GM11168 (cell line): ENCODE measurements around the gene MMS22L.

Experiments
- in situ Hi-C: fragments of 300-500 bp; cut with MboI; formaldehyde crosslinking; loops from one replicate; pipeline ENCODE4 v1.12.0; 2022; ENCODE audit warnings: low sequenced_read_pairs; ENCODE audit not compliant: unreplicated experiment

MMS22L gene

DNA sequence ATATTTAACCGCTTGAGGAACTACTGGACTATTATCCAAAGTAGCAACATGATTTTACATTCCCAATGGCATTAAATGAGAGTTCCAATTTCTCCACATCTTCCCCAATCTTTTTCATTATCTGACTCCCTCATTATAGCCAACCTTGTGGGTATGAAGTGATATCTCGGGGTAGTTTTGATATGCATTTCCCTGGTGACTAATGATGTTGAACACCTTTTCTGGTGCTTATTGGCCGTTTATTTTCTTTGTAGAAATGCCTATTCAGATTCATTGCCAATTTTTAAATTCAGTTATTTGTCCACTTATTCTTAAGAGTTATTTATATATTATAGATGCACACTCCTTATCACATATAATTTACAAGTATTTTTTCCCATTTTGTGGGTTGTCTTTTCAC is 129.0 kb downstream of the MMS22L start:
- in situ Hi-C loops = no loop called here

DNA sequence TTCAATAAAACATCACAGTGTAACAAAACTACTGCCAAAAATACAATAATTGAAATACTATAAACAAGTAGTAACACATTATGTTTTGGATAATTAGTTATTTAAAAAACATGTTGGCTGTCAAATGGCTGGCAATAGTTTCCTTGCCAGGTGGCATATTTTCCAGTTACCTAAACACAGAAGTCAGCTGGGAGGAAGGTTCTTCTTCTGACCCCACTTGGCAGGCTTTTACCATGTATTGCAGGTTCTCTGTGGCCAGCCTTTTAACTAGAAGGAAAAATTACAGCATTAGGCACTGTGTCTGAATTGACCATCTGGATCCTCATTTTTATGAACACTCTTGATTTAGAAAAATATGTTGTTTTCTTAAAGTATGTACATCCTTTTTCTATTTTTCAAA is 131.4 kb downstream of the MMS22L start:
- in situ Hi-C loops = no loop called here

DNA sequence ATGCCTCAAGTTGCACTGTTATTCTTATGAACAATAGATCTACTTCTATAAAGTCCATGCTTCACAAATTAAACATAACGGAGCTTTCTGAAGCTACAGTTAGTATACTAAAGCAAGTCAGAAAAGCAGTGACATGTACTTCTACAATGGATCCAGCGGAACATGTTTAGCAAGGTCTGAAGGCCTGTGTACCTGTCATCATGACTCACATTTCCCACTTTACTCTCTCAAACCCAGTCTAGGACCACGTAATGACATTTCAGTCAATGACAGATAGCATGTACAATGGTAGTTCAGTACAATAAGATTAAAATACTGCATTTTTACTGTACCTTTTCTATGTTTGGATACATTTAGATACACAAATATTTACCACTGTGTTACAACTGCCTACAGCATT is 132.1 kb downstream of the MMS22L start:
- in situ Hi-C loops = no loop called here

DNA sequence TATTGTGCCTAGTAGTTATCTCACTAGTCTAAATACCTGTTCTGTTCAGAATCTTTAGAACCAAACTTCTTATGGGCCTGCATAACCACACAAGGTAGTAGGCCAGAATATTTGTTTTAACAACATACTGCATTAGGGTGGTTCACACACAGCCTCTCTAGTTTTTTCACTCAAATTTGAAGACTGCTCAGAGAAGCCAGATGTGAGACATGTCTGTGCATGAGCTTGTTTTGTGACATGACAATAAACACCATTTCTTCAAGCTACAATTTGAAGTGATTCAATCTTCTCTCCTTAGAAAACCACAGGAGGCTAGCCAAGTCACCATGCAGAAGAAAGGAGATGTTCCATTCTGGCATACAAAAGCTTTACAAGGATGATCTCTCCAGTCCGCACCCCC is 135.6 kb downstream of the MMS22L start:
- in situ Hi-C loops = no loop called here

DNA sequence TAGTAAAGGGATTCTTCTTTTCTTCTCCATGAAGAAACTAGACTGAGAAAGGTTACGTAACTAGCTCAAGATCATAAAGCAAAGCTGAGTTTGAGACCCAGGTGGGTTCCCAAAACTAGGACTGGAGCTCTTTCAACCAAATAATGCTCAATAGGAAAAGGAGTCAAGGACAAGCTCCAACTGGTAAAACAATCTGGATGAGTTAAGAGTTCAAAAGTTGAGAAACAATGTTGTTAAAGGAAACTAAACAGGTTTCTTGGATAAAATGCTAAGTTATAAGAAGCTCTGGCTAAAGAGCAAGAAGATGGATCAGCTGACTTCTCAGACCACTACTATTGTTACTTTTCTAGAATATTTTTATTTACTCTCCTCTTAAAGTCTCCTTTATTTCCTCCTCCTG is 137.3 kb downstream of the MMS22L start:
- in situ Hi-C loops = no loop called here

DNA sequence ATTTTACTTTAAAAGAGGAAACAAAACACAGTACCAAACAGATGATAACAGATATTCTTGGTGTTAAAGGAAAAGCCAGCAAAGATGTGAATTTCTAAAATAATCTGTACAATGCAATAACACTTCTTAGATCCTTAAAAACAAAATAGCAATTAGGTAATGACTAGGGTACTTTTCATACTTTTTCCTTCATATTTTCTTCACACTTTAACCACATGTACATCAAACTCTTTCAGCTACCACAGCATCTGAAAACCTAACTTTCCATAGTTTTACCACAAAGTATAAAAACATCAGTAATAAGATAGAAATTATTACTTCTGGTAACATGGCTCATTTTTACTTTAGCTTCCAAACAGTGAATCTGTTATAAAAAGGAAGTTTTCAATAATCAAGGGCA is 141.3 kb downstream of the MMS22L start:
- in situ Hi-C loops = no loop called here

- in situ Hi-C loops = no loop called here
Observed at GRCh38 chr6:97138581-97138980, 144.4 kb downstream of the MMS22L start.

DNA sequence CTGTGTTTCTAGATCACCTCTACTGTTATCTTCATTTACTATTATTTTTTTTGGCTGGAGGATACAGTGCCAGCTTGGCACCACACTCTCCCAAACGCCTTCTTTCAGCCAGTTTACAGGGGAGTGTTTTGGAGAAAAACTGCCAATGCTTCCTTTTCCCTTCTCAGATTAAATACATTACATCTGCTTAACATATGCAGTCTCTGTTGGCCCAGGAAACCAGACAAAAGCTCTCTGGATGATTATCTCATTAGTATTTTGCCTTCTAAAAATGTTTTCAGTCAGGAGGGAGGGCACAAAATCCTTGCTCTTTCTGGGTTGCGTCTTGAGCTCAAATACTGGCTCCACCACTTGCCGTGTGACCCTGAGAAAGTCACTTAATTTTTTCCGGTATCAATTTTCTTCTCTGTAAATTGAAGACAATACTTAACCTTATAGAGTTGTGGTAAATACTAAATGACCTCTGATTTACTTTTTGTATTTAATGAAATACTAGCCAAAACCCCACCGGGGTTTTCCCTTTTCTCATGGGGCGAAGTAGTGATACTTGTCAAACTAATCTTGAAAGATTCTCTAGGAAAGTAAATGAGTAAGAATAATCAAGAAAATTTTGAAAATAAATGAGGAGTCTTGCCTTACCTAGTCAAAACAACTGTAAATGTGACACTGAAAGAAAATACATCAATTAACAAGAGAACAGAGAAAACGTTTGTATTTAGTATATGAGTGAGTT is 146.2 kb downstream of the MMS22L start:
- in situ Hi-C loops = no loop called here

GRCh38 chr6:97133067-97133466 is 149.9 kb downstream of the MMS22L start:
- in situ Hi-C loops = no loop called here

- in situ Hi-C loops = no loop called here
Observed at GRCh38 chr6:97129106-97129505, 153.9 kb downstream of the MMS22L start.

- in situ Hi-C loops = no loop called here
Observed at GRCh38 chr6:97128507-97128906, 154.5 kb downstream of the MMS22L start.

DNA sequence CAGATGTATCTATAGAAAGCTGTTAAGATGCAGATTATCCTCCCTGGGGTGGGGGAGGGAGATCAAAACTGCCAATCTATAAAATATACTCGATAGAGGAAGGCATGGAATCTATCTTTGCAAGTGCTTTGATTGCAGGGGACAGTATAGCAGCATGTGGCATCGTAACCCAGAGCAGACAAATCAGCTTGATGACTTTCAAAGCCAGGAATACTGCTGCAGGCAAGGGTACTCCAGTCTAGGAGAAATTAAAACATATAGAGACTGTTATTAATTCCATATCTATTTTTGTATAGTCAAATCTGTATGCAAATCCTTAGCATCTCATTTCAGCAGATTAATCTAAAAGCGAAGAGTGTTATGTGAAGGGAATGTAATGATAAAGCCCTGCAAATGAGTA is 159.4 kb downstream of the MMS22L start:
- in situ Hi-C loops = no loop called here

- in situ Hi-C loops = no loop called here
Observed at GRCh38 chr6:97123112-97123511, 159.9 kb downstream of the MMS22L start.

- in situ Hi-C loops = no loop called here
Observed at GRCh38 chr6:97120511-97120910, 162.5 kb downstream of the MMS22L start.

- in situ Hi-C loops = no loop called here
Observed at GRCh38 chr6:97114645-97115044, 168.4 kb downstream of the MMS22L start.

GRCh38 chr6:97113170-97113569 is 169.8 kb downstream of the MMS22L start:
- in situ Hi-C loops = no loop called here

DNA sequence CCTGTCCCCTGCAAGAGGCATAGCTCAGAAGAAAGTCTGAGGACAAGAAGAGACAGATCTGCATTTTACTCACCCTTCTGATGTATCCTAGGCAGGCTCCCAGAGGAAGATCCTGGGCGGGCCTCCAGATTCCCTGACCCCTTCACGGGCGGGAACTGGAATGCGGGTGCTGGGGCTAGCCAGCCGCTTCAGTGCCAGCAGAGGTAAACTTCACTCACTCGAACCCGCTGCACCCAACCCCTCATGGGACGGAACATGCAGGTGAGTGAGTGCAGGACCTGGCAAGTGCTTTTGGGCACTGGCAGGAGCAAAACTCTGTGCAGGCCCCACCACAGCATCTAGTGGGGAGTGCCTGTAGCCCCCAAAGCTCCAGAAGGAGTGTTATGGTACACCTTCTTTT is 171.8 kb downstream of the MMS22L start:
- in situ Hi-C loops = no loop called here

DNA sequence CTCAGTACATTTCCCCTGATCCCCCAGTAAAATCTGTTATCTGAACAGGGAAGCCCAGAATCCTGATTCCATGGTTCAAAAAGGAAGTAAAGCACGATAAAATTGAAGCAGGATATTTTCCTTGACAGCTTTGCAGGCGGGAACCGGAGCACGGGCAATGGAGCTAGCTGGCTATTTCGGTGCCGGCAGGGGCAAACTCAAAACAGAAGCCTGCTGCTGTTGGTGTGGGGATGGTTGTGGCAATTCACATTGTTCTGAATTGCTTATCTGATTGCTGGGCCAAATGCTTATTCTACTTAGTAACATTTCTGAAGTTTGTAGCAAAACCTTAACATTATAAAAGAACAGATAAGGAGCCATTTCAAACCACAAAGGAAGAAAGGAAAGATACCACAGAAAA is 172.4 kb downstream of the MMS22L start:
- in situ Hi-C loops = no loop called here

DNA sequence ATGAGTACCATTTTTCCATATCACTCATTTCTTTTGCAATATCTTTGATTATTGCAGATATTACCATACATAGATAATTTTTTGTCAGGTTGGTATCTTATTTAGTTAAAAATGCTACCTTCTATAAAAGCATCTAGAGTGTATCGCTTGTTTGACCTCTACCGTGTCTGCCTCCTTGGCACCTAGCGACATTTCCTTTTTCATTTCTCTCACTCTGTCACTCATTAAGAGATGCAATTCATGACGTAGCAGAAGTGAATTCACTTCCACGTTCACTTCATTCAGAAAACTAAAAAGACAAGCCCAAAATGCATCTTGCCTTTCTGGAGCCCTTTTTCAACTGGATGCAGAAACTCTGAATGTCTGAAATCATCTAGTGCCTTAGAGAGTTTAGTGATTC is 172.9 kb downstream of the MMS22L start:
- in situ Hi-C loops = no loop called here

- in situ Hi-C loops = no loop called here
Observed at GRCh38 chr6:97109444-97109843, 173.6 kb downstream of the MMS22L start.

GRCh38 chr6:97102145-97102790 is 180.7 kb downstream of the MMS22L start:
- in situ Hi-C loops = no loop called here

DNA sequence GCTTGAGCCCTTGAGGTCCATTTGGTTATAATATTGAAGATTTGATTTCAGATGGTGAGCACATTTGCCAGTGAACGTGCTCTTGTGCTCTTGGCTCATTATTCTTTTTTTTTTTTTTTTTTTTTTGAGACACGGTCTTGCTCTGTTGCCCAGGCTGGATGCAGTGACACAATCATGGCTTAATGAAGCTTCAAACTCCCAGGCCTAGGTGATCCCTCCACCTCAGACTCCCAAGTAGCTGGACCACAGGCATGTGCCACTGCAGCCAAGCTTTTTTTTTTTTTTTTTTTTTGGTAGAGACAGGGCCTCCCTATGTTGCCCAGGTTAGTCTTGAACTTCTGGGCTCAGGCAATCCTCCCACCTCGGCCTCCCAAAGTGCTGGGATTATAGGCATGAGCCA is 182.3 kb downstream of the MMS22L start:
- in situ Hi-C loops = no loop called here
